K562 (cell line): Measurements from ENCODE around the gene ABHD8. TPM values are rescaled to one million over a fixed set of nuclear protein-coding genes. Genes with fewer than 3 reads are reported as not detected.

Experiments used
- BHLHE40 ChIP-seq: IDR thresholded peaks from 2 replicates; pipeline ENCODE4 v1.6.1; 2011; ENCODE audit warnings: low read length, improper control_type of control experiment
- CBX1 ChIP-seq: sonication (generic); IDR thresholded peaks from 2 replicates; pipeline ENCODE4 v1.6.1; 2016; ENCODE audit warnings: antibody characterized with exemption, low read depth, mild to moderate bottlenecking
- CREB1 ChIP-seq, 2 experiments: sonication (generic) in 1 of 2; formaldehyde crosslinking in 1 of 2; IDR thresholded peaks; 2 replicates each; pipeline versions ENCODE4 v1.6.1 to v1.8.0; 2012 to 2022; ENCODE audit warnings: inconsistent platforms in 1 of 2, mild to moderate bottlenecking in 1 of 2, missing genetic modification reagents in 1 of 2, moderate library complexity in 1 of 2
- IRF1 ChIP-seq: sonication (generic); formaldehyde crosslinking; IDR thresholded peaks from 2 replicates; pipeline ENCODE4 v1.8.0; 2022; ENCODE audit warnings: missing genetic modification reagents, mild to moderate bottlenecking, borderline replicate concordance
- NEUROD1 ChIP-seq: fragments of 150-350 bp; IDR thresholded peaks from 2 replicates; pipeline ENCODE4 v1.6.1; 2014; ENCODE audit warnings: borderline replicate concordance, low read length, low read depth; ENCODE audit not compliant: partially characterized antibody
- ZNF239 ChIP-seq: fragments of 250-450 bp; sonication (Bioruptor Pico); IDR thresholded peaks from 2 replicates; pipeline ENCODE4 v1.4.0; 2020; ENCODE audit warnings: mild to moderate bottlenecking
- ZNF764 ChIP-seq: fragments of 250-450 bp; sonication (Bioruptor Pico); IDR thresholded peaks from 2 replicates; pipeline ENCODE4 v1.4.0; 2020; ENCODE audit warnings: low read depth, mild to moderate bottlenecking, moderate library complexity
- polyA plus RNA-seq, 8 experiments: library from polyadenylated mRNA; depleted of rRNA in 4 of 8; stranded (reverse) in 5 of 8; unstranded in 3 of 8; fragments of >200 nt; fragmentation: Nextera tagmentation in 2 of 8; fragmentation: Illumina TruSeq in 1 of 8; extraction: Ambion mirVana in 2 of 8; extraction: Trizol in 1 of 8; gene quantifications; 2 replicates each; pipeline versions ENCODE4 v1.2.1 to v1.2.3, GENCODE V29; 2011 to 2014; ENCODE audit warnings: inconsistent platforms in 1 of 8, missing spikeins in 1 of 8
- total RNA-seq, 7 experiments: library from RNA; depleted of rRNA in 6 of 7; stranded (reverse); fragments of >200 nt in 6 of 7; fragmentation: Illumina TruSeq in 2 of 7; extraction: Trizol in 2 of 7; gene quantifications; 2 replicates each; pipeline versions ENCODE4 v1.2.1 to v1.2.3, GENCODE V29; 2011 to 2021; ENCODE audit warnings: low replicate concordance in 1 of 7
- TF ChIP-seq, protein P1 (sequence below): fragments of 450-650 bp; IDR thresholded peaks from 2 replicates; pipeline ENCODE4 v1.6.1; 2016; ENCODE audit warnings: mild to moderate bottlenecking, moderate library complexity
- TF ChIP-seq, protein P2 (sequence below): fragments of 450-650 bp; IDR thresholded peaks from 2 replicates; pipeline ENCODE4 v1.6.1; 2016; ENCODE audit warnings: missing biosample characterization, missing genetic modification characterization
- TF ChIP-seq, protein P3 (sequence below): IDR thresholded peaks from 3 replicates; pipeline ENCODE4 v1.6.1; 2011; ENCODE audit warnings: borderline replicate concordance, mild to moderate bottlenecking; ENCODE audit not compliant: insufficient read length, insufficient read depth

ABHD8 gene
- total and polyA plus RNA-seq, 9 of the 15 experiments (the other 6 are each of a cell fraction or from before 2014, with no cell fraction given): 0.04 to 6.6 (median 2.0) TPM; not detected in 1

GRCh38 chr19:17282488-17283125, 20.6 kb downstream of the ABHD8 start (continued):
- TF ChIP-seq, protein P1, sequence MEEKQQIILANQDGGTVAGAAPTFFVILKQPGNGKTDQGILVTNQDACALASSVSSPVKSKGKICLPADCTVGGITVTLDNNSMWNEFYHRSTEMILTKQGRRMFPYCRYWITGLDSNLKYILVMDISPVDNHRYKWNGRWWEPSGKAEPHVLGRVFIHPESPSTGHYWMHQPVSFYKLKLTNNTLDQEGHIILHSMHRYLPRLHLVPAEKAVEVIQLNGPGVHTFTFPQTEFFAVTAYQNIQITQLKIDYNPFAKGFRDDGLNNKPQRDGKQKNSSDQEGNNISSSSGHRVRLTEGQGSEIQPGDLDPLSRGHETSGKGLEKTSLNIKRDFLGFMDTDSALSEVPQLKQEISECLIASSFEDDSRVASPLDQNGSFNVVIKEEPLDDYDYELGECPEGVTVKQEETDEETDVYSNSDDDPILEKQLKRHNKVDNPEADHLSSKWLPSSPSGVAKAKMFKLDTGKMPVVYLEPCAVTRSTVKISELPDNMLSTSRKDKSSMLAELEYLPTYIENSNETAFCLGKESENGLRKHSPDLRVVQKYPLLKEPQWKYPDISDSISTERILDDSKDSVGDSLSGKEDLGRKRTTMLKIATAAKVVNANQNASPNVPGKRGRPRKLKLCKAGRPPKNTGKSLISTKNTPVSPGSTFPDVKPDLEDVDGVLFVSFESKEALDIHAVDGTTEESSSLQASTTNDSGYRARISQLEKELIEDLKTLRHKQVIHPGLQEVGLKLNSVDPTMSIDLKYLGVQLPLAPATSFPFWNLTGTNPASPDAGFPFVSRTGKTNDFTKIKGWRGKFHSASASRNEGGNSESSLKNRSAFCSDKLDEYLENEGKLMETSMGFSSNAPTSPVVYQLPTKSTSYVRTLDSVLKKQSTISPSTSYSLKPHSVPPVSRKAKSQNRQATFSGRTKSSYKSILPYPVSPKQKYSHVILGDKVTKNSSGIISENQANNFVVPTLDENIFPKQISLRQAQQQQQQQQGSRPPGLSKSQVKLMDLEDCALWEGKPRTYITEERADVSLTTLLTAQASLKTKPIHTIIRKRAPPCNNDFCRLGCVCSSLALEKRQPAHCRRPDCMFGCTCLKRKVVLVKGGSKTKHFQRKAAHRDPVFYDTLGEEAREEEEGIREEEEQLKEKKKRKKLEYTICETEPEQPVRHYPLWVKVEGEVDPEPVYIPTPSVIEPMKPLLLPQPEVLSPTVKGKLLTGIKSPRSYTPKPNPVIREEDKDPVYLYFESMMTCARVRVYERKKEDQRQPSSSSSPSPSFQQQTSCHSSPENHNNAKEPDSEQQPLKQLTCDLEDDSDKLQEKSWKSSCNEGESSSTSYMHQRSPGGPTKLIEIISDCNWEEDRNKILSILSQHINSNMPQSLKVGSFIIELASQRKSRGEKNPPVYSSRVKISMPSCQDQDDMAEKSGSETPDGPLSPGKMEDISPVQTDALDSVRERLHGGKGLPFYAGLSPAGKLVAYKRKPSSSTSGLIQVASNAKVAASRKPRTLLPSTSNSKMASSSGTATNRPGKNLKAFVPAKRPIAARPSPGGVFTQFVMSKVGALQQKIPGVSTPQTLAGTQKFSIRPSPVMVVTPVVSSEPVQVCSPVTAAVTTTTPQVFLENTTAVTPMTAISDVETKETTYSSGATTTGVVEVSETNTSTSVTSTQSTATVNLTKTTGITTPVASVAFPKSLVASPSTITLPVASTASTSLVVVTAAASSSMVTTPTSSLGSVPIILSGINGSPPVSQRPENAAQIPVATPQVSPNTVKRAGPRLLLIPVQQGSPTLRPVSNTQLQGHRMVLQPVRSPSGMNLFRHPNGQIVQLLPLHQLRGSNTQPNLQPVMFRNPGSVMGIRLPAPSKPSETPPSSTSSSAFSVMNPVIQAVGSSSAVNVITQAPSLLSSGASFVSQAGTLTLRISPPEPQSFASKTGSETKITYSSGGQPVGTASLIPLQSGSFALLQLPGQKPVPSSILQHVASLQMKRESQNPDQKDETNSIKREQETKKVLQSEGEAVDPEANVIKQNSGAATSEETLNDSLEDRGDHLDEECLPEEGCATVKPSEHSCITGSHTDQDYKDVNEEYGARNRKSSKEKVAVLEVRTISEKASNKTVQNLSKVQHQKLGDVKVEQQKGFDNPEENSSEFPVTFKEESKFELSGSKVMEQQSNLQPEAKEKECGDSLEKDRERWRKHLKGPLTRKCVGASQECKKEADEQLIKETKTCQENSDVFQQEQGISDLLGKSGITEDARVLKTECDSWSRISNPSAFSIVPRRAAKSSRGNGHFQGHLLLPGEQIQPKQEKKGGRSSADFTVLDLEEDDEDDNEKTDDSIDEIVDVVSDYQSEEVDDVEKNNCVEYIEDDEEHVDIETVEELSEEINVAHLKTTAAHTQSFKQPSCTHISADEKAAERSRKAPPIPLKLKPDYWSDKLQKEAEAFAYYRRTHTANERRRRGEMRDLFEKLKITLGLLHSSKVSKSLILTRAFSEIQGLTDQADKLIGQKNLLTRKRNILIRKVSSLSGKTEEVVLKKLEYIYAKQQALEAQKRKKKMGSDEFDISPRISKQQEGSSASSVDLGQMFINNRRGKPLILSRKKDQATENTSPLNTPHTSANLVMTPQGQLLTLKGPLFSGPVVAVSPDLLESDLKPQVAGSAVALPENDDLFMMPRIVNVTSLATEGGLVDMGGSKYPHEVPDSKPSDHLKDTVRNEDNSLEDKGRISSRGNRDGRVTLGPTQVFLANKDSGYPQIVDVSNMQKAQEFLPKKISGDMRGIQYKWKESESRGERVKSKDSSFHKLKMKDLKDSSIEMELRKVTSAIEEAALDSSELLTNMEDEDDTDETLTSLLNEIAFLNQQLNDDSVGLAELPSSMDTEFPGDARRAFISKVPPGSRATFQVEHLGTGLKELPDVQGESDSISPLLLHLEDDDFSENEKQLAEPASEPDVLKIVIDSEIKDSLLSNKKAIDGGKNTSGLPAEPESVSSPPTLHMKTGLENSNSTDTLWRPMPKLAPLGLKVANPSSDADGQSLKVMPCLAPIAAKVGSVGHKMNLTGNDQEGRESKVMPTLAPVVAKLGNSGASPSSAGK: peak; percentile 78
- TF ChIP-seq, protein P2, sequence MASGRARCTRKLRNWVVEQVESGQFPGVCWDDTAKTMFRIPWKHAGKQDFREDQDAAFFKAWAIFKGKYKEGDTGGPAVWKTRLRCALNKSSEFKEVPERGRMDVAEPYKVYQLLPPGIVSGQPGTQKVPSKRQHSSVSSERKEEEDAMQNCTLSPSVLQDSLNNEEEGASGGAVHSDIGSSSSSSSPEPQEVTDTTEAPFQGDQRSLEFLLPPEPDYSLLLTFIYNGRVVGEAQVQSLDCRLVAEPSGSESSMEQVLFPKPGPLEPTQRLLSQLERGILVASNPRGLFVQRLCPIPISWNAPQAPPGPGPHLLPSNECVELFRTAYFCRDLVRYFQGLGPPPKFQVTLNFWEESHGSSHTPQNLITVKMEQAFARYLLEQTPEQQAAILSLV (tag): no peak
- TF ChIP-seq ZNF764 (CRISPR knock-in tag) (no peak), CBX1 (peak; percentile 32; the same call in 1 of the 2 replicates), IRF1 (CRISPR knock-in tag) (no peak), BHLHE40 (no peak), NEUROD1 (no peak), CREB1 (IDR thresholded peaks at IDR 0.05) (no peak), CREB1 (CRISPR knock-in tag; IDR thresholded peaks at IDR 0.05) (0 out of 2 replicates have a peak, but pooled peaks have one; percentile 44), ZNF239 (no peak)
- TF ChIP-seq, protein P3, sequence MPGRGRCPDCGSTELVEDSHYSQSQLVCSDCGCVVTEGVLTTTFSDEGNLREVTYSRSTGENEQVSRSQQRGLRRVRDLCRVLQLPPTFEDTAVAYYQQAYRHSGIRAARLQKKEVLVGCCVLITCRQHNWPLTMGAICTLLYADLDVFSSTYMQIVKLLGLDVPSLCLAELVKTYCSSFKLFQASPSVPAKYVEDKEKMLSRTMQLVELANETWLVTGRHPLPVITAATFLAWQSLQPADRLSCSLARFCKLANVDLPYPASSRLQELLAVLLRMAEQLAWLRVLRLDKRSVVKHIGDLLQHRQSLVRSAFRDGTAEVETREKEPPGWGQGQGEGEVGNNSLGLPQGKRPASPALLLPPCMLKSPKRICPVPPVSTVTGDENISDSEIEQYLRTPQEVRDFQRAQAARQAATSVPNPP: no peak
